HG03558 (cell line): ENCODE measurements around the gene TOMM40L.
"Not testable (repeated sequence)": the region's sequence is repeated elsewhere in the genome, so short reads cannot be mapped to it uniquely, and the experiment has no call there.

ENCODE experiments used
- ATAC-seq: cut with Tn5 transposase; IDR thresholded peaks from one replicate; pipeline ENCODE4 v1.9.1; 2021; ENCODE audit warnings: moderate number of reproducible peaks; ENCODE audit not compliant: unreplicated experiment; ENCODE audit errors: extremely low read depth

TOMM40L gene

DNA sequence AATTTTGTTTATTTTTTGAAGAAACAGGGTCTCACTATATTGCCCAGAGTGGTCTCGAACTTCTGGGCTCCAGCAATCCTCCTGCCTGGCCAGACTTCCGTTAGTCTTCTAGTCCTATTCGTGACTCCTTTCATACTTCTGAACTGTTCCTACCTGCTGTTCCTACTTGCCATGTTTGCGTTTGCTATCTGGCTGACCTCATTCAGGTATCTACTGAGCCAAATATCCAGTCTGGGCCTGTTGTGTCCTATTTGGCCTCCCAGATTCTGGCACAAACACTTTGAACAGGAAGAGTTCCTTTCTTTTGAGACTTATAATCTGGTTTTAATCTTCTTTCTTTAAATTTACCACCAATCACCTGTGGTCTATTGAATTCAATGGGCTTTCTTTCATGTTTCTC lies 19.0 kb downstream of the TOMM40L start:
- no peak for ATAC-seq

DNA sequence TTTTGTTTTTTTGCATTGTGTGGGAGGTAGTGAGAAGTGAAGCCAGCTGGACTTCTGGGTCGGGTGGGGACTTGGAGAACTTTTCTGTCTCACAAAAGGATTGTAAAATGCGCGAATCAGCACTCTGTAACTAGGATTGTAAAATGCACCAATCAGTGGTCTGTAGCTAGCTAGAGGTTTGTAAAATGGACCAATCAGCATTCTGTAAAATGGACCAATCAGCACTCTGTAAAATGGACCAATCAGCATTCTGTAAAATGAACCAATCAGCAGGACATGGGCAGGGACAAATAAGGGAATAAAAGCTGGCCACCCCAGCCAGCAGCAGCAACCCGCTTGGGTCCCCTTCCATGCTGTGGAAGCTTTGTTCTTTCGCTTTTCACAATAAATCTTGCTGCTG lies 24.2 kb downstream of the TOMM40L start:
- not testable (repeated sequence) for ATAC-seq

- ATAC-seq = no peak
Measured at GRCh38 chr1:161250829-161251228, 25.0 kb downstream of the TOMM40L start.

DNA sequence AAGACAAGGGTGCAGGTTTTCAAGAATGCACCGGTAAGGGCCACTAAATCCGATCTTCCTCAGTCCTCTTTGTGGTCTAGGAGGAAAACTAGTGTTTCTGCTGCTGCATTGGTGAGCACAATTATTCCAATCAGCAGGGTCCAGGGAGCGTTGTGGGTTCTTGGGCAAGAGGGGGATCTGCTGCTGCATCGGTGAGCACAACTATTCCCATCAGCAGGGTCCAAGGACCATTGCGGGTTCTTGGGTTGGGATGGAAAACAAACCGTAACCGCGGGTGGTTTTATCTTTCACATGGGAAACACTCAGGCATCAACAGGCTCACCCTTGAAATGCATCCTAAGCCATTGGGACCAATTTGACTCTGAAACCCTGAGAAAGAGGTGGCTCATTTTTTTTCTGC lies 25.7 kb downstream of the TOMM40L start:
- no peak for ATAC-seq

DNA sequence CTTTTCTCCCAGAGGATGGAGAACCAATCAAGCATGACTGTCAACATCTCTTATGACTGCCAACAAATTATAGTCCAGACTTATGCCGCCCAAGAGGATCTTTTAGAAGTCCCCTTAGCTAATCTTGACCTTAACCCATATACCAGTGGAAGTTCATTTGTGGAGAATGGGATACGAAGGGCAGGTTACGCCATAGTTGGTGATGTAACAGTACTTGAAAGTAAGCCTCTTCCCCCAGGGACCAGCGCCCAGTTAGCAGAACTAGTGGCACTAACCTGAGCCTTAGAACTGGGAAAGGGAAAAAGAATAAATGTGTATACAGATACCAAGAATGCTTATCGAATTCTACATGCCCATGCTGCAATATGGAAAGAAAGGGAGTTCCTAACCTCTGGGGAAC lies 29.4 kb downstream of the TOMM40L start:
- not testable (repeated sequence) for ATAC-seq

GRCh38 chr1:161255955-161256520 lies 30.2 kb downstream of the TOMM40L start:
- not testable (repeated sequence) for ATAC-seq

- ATAC-seq = not testable (repeated sequence)
Measured at GRCh38 chr1:161257109-161257508, 31.2 kb downstream of the TOMM40L start.

DNA sequence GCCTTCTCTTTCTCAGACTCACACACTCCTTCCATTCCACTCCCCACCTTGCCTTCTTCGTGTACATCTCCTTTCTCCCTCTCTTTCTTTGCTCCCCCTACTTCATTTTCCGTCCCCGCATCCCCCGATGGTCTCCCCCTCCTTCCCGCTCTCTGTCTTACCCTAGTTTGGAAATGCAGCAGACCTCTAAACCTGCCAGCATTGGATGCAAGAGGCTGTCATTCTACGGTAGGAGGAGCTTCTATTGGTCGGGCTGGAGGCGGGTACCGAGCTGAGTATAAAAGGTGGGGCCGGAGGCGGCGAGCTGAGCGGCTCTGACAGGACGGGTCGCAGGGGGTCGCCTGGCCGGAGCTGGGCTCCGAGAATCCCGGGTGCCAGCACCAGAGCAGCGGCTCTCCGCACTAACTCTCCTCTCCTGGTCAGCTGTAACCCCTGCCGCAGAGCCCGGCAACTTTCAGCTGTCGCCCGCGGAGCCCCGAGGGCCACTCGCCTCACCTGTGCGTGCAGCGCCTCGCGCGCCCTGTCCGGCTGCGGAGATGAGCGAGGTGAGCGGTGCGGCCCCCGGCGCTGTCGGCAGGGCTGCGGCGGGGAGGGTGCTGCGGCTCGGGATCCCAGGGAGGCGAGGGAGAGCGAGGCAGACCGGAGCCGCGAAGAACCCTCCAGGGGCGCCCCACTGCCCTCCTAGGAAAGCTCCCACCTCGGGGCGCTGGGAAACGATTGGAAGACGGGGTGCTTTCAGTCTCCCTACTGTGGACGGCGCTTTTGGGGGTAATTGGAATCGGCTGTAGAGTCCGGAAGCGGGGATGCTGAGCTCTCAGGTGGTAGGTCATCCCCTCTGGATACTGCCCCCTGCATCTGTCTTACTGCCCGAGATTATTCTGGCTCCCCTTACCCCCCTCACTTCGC lies 32.8 kb downstream of the TOMM40L start, which contains the start of gene PCP4L1:
PCP4L1 (plus strand) TSS at position 307 of the 906 bp plus-strand sequence; CDS start at position 537, 230 bp downstream.
- ATAC-seq = no peak

GRCh38 chr1:161259345-161259702 lies 33.5 kb downstream of the TOMM40L start:
- ATAC-seq = no peak

- no peak for ATAC-seq
Measured at GRCh38 chr1:161259765-161260164, 33.9 kb downstream of the TOMM40L start.

- no peak for ATAC-seq
Measured at GRCh38 chr1:161260376-161261260, 34.8 kb downstream of the TOMM40L start.

DNA sequence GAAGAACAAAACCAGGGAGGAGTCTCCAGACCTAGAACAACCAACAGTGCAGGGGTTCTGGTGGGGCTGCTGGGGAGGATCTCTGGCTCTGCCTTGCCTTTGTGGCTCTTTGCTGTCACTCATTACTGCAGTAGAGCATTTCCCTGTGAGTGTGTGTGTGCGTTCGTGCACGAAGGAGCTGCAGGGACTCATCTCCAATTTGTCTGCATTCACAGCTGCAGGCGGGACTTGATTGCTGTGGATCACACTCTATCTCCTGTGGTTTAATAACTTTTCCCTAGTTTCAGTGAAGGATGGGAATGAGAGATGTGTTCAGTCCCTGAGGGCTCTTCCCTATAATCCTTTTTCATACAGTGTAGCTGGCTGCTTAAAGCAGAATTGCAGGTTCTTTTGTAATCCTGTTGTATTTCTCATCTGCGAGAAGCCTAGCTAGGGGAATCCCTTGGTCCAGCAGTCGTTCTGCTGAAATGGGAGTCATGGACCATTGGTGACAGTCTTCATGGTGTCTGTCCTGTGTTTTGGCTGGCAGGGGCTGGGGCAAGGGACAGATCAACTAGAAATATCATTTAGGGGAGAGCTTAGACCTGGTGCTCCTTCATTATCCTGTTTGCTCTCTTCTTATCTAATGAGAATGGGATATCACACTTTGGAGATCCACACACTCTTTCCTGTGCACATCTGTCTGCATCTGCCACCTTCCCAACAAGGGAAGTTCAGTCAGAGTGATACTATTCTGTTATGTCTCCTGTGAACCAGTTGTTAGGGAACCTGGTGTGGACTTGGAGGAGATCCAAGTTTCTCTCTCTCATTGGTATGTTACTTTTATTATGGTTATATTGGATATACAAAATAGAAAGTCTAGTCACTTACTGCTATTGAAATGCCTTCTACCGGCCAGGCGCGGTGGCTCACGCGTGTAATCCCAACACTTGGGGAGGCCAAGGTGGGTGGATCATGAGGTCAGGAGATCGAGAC lies 35.7 kb downstream of the TOMM40L start:
- no peak for ATAC-seq

- ATAC-seq = no peak
Measured at GRCh38 chr1:161265305-161265704, 39.4 kb downstream of the TOMM40L start.

GRCh38 chr1:161266202-161266601 lies 40.3 kb downstream of the TOMM40L start:
- ATAC-seq = no peak

DNA sequence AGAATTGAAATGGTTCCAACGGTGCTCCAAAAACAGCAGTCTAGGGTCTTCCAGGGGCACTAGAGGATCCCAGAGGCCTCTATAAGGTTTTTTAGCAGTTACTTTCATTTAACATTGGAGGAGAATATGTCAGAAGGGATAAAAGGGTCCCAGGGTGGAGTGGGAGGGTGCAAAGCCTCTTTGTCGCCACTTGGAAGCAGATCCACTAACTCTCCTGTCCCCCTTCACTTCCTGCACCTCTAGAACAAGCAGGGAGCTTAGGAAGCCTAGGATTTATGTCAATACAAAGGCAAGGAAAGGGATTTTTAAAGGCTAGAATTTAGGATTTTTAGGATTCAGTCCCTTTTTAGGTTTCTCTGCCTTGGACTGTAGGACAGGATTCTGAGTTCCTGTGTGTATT lies 41.0 kb downstream of the TOMM40L start:
- ATAC-seq = no peak

- no peak for ATAC-seq
Measured at GRCh38 chr1:161267321-161267720, 41.5 kb downstream of the TOMM40L start.

GRCh38 chr1:161273402-161273801 lies 47.5 kb downstream of the TOMM40L start:
- no peak for ATAC-seq

DNA sequence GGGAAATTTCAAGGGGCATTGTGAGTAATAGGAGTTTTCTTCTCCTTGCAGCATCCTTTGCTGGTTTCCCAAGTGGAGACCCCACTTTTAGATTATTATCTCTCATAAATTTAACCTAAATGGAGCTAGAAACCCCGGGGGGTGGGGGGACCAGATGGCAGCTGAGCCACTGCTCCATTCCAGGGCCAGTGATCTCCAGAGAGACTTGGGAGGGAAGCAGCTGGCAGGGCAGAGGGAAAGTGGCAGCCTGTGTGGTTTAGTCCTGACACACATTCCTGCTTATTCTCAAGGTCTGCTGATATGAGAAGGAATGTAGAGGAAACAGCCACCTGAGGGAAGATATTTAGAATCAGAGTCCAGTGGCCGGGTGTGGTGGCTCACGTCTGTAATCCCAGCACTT lies 49.0 kb downstream of the TOMM40L start:
- no peak for ATAC-seq
